Stimulated activated naive CD8-positive, alpha-beta T cell treated with anti-CD3 and anti-CD28 coated beads, Interleukin-15, amount 100 ng/mL, for 72 hours (primary cell): Measurements from ENCODE around the gene MYO18B.

Experiments
- ATAC-seq: fragments of 150-1000 bp; cut with Tn5 transposase; 2 replicates; pipeline ENCODE4 v1.10.0; 2021; ENCODE audit warnings: mild to moderate bottlenecking, moderate library complexity
- DNase-seq, 2 donors: peaks; one replicate each; pipeline ENCODE4 v3.0.0; 2021 to 2022
- H3K27ac Mint-ChIP-seq, 2 donors: one replicate each; pipeline ENCODE4 v1.8.0; 2022; ENCODE audit warnings: mild to moderate bottlenecking in 2 of 2, mixed read lengths in 2 of 2, moderate library complexity in 2 of 2
- H3K27me3 Mint-ChIP-seq: one replicate; pipeline ENCODE4 v1.8.0; 2022; ENCODE audit warnings: mixed read lengths
- H3K4me1 Mint-ChIP-seq: one replicate; pipeline ENCODE4 v1.8.0; 2022; ENCODE audit warnings: mild to moderate bottlenecking, mixed read lengths
- H3K4me3 Mint-ChIP-seq, 2 donors: one replicate each; pipeline ENCODE4 v1.8.0; 2022; ENCODE audit warnings: mild to moderate bottlenecking in 2 of 2, mixed read lengths in 2 of 2, moderate library complexity in 1 of 2
- H3K9me3 Mint-ChIP-seq, 2 donors: one replicate each; pipeline ENCODE4 v1.8.0; 2022; ENCODE audit warnings: mixed read lengths in 2 of 2

Gene MYO18B

GRCh38 chr22:25833091-25833490 lies 91.1 kb downstream of the MYO18B start:
- Mint-ChIP-seq H3K27ac (no peak overlapping the region), H3K4me1 (no peaks in the 10 kb centered on the region), H3K4me3 (no peak overlapping the region), H3K9me3 (no peaks in the 10 kb centered on the region), H3K27me3 (peaks cover 8% of the 10 kb centered on the region)
- DNase-seq, result no peak
- ATAC-seq, result no peak

GRCh38 chr22:25833676-25834075 lies 91.7 kb downstream of the MYO18B start:
- Mint-ChIP-seq H3K27me3 (peaks cover 8% of the 10 kb centered on the region), H3K27ac (no peak overlapping the region), H3K4me3 (no peak overlapping the region), H3K9me3 (no peaks in the 10 kb centered on the region), H3K4me1 (no peaks in the 10 kb centered on the region)
- no peak for ATAC-seq
- no peak for DNase-seq

GRCh38 chr22:25834490-25834889 lies 92.5 kb downstream of the MYO18B start:
- Mint-ChIP-seq H3K9me3 (no peaks in the 10 kb centered on the region), H3K4me3 (no peak overlapping the region), H3K27ac (no peak overlapping the region), H3K4me1 (no peaks in the 10 kb centered on the region), H3K27me3 (peaks cover 8% of the 10 kb centered on the region)
- ATAC-seq (no peak), DNase-seq (no peak)

- H3K27ac Mint-ChIP-seq, result no peak overlapping the region
- H3K9me3 Mint-ChIP-seq, result no peaks in the 10 kb centered on the region
- no peaks in the 10 kb centered on the region for H3K4me1 Mint-ChIP-seq
- no peak for DNase-seq
- H3K4me3 Mint-ChIP-seq, result no peak overlapping the region
- peaks cover 8% of the 10 kb centered on the region for H3K27me3 Mint-ChIP-seq
- no peak for ATAC-seq
Measured at GRCh38 chr22:25835348-25835747, 93.4 kb downstream of the MYO18B start.

- H3K4me1 Mint-ChIP-seq, result no peaks in the 10 kb centered on the region
- ATAC-seq, result no peak
- no peaks in the 10 kb centered on the region for H3K9me3 Mint-ChIP-seq
Measured at GRCh38 chr22:25837288-25837900, 95.4 kb downstream of the MYO18B start.

GRCh38 chr22:25838960-25839741 lies 97.2 kb downstream of the MYO18B start:
- DNase-seq (no peak), ATAC-seq (no peak)
- Mint-ChIP-seq H3K4me1 (no peaks in the 10 kb centered on the region), H3K4me3 (no peak overlapping the region), H3K9me3 (no peaks in the 10 kb centered on the region), H3K27ac (no peak overlapping the region), H3K27me3 (peaks cover 22% of the 10 kb centered on the region)

More at GRCh38 chr22:25837288-25837900, 95.4 kb downstream of the MYO18B start:
- Mint-ChIP-seq H3K27ac (no peak overlapping the region), H3K27me3 (peaks cover 22% of the 10 kb centered on the region), H3K4me3 (no peak overlapping the region)
- DNase-seq, result no peak

GRCh38 chr22:25839755-25840154 lies 97.8 kb downstream of the MYO18B start:
- DNase-seq (no peak), ATAC-seq (no peak)
- Mint-ChIP-seq H3K27ac (no peak overlapping the region), H3K27me3 (peaks cover 22% of the 10 kb centered on the region), H3K4me3 (no peak overlapping the region), H3K9me3 (no peaks in the 10 kb centered on the region), H3K4me1 (no peaks in the 10 kb centered on the region)

GRCh38 chr22:25840167-25840566 lies 98.2 kb downstream of the MYO18B start:
- ATAC-seq (no peak), DNase-seq (no peak)
- no peak overlapping the region for H3K4me3 Mint-ChIP-seq
- H3K9me3 Mint-ChIP-seq, result no peaks in the 10 kb centered on the region
- H3K27me3 Mint-ChIP-seq, result peaks cover 22% of the 10 kb centered on the region
- H3K27ac Mint-ChIP-seq, result peak overlapping the region in 1 of 2 donors; percentile 20
- H3K4me1 Mint-ChIP-seq, result no peaks in the 10 kb centered on the region

GRCh38 chr22:25840891-25841290 lies 98.9 kb downstream of the MYO18B start:
- no peak for DNase-seq
- no peak overlapping the region for H3K4me3 Mint-ChIP-seq
- ATAC-seq, result no peak
- no peak overlapping the region for H3K27ac Mint-ChIP-seq
- H3K27me3 Mint-ChIP-seq, result peaks cover 22% of the 10 kb centered on the region
- H3K9me3 Mint-ChIP-seq, result no peaks in the 10 kb centered on the region
- H3K4me1 Mint-ChIP-seq, result peaks cover 1% of the 10 kb centered on the region

- Mint-ChIP-seq H3K27me3 (peaks cover 22% of the 10 kb centered on the region), H3K4me3 (no peak overlapping the region), H3K9me3 (no peaks in the 10 kb centered on the region), H3K27ac (no peak overlapping the region), H3K4me1 (peaks cover 10% of the 10 kb centered on the region)
- ATAC-seq, result no peak
- DNase-seq, result no peak
Measured at GRCh38 chr22:25841775-25842174, 99.8 kb downstream of the MYO18B start.

GRCh38 chr22:25843660-25844405 lies 101.8 kb downstream of the MYO18B start:
- Mint-ChIP-seq H3K27me3 (peaks cover 14% of the 10 kb centered on the region), H3K27ac (no peak overlapping the region), H3K4me1 (peaks cover 10% of the 10 kb centered on the region), H3K9me3 (no peaks in the 10 kb centered on the region), H3K4me3 (no peak overlapping the region)
- ATAC-seq (no peak), DNase-seq (no peak)

- Mint-ChIP-seq H3K27me3 (peaks cover 14% of the 10 kb centered on the region), H3K4me3 (no peak overlapping the region), H3K27ac (no peak overlapping the region), H3K4me1 (peaks cover 10% of the 10 kb centered on the region), H3K9me3 (no peaks in the 10 kb centered on the region)
- ATAC-seq (no peak), DNase-seq (no peak)
Measured at GRCh38 chr22:25844601-25845000, 102.6 kb downstream of the MYO18B start.

GRCh38 chr22:25845985-25846745 lies 104.2 kb downstream of the MYO18B start:
- H3K4me1 Mint-ChIP-seq, result peaks cover 10% of the 10 kb centered on the region
- ATAC-seq (peak; percentile 95), DNase-seq (peak; percentile 15 to 44)
- H3K27ac Mint-ChIP-seq, result peak overlapping the region; percentile 17 to 73
- H3K9me3 Mint-ChIP-seq, result no peaks in the 10 kb centered on the region
- H3K4me3 Mint-ChIP-seq, result no peak overlapping the region
- peaks cover 12% of the 10 kb centered on the region for H3K27me3 Mint-ChIP-seq

- Mint-ChIP-seq H3K4me3 (no peak overlapping the region), H3K9me3 (no peaks in the 10 kb centered on the region), H3K27ac (no peak overlapping the region), H3K4me1 (peaks cover 10% of the 10 kb centered on the region), H3K27me3 (peaks cover 16% of the 10 kb centered on the region)
- DNase-seq (no peak), ATAC-seq (no peak)
Measured at GRCh38 chr22:25847451-25847850, 105.5 kb downstream of the MYO18B start.

- H3K27ac Mint-ChIP-seq, result no peak overlapping the region
- no peak for ATAC-seq
Measured at GRCh38 chr22:25848954-25849353, 107.0 kb downstream of the MYO18B start.

More at GRCh38 chr22:25848954-25849353, 107.0 kb downstream of the MYO18B start:
- Mint-ChIP-seq H3K9me3 (no peaks in the 10 kb centered on the region), H3K27me3 (peaks cover 19% of the 10 kb centered on the region), H3K4me1 (peaks cover 17% of the 10 kb centered on the region), H3K4me3 (no peak overlapping the region)
- DNase-seq, result no peak
